GM12878 (cell line): Measurements from ENCODE around the gene DLG4. TPM values are rescaled to one million over a fixed set of nuclear protein-coding genes. Genes with fewer than 3 reads are reported as not detected.

ENCODE experiments used
- ATAC-seq: fragments of 200-7000 bp; cut with Tn5 transposase; 3 replicates; pipeline ENCODE4 v1.9.1; 2020; ENCODE audit warnings: mild to moderate bottlenecking, moderate library complexity
- BruUV-seq: library from RNA; stranded (reverse); fragments of 400-500 nt; replicated peaks from 2 replicates; lab custom pipeline; 2021; lab: Mats Ljungman, UMichigan
- CTCF ChIA-PET: fragments of 300-600 bp; sonication (Branson Sonifier 250); formaldehyde crosslinking; extraction: SDS; loops from one replicate; lab custom pipeline; 2021; ENCODE audit warnings: inconsistent platforms; lab: Yijun Ruan, JAX
- POLR2A ChIA-PET: fragments of 350-600 bp; formaldehyde crosslinking; extraction: SDS; loops from one replicate; lab custom pipeline; 2021; ENCODE audit warnings: inconsistent platforms; lab: Charles Lee
- RAD21 ChIA-PET: fragments of 300-600 bp; sonication (Branson Sonifier 250); formaldehyde crosslinking; loops from one replicate; lab custom pipeline; 2023; ENCODE audit warnings: antibody characterized with exemption; ENCODE audit not compliant: unreplicated experiment; lab: Charles Lee
- SMC1A ChIA-PET: fragments of 300-600 bp; sonication (Branson Sonifier 250); formaldehyde crosslinking; loops from one replicate; lab custom pipeline; 2023; ENCODE audit not compliant: unreplicated experiment, uncharacterized antibody; lab: Charles Lee
- DNase-seq: peaks from one replicate; pipeline ENCODE4 v3.0.0-alpha.2; 2011; ENCODE audit warnings: low read depth, low spot score
- FAIRE-seq: peaks from 3 replicates; lab custom pipeline; 2011; peaks lifted over from hg19 to GRCh38; lab: Jason Lieb, UNC
- H2AFZ ChIP-seq: 2 replicates; pipeline ENCODE4 v1.6.0; 2011; ENCODE audit warnings: low read depth, low read length, control low read depth; ENCODE audit not compliant: control insufficient read depth
- H3K27ac ChIP-seq: 2 replicates; pipeline ENCODE4 v1.5.1; 2011; ENCODE audit warnings: control low read depth; ENCODE audit not compliant: control insufficient read depth, insufficient read depth
- H3K27me3 ChIP-seq, 2 experiments: replicated peaks in 1 of 2; 2 replicates each; pipeline versions ENCODE4 v1.6.0 to v1.6.1; 2011; ENCODE audit warnings: low read length in 1 of 2; ENCODE audit not compliant: control insufficient read depth in 2 of 2, insufficient read depth in 2 of 2
- H3K36me3 ChIP-seq, 2 experiments: 2 replicates each; pipeline ENCODE4 v1.5.1; 2011; ENCODE audit warnings: low read length in 1 of 2; ENCODE audit not compliant: control insufficient read depth in 2 of 2, insufficient read depth in 2 of 2
- H3K4me1 ChIP-seq: 2 replicates; pipeline ENCODE4 v1.6.1; 2011; ENCODE audit warnings: mild to moderate bottlenecking, low read length, moderate library complexity, mixed read lengths; ENCODE audit not compliant: control insufficient read depth, insufficient read depth
- H3K4me2 ChIP-seq: 2 replicates; pipeline ENCODE4 v1.6.0; 2011; ENCODE audit warnings: control low read depth; ENCODE audit not compliant: control insufficient read depth, insufficient read depth
- H3K4me3 ChIP-seq: fragments of 200-600 bp; sonication (generic); 2 replicates; pipeline ENCODE4 v1.5.1; 2016
- H3K79me2 ChIP-seq: 2 replicates; pipeline ENCODE4 v1.6.0; 2011; ENCODE audit warnings: low read length; ENCODE audit not compliant: control insufficient read depth, insufficient read depth
- H3K9ac ChIP-seq: 2 replicates; pipeline ENCODE4 v1.8.0; 2011; ENCODE audit warnings: low read length, control low read depth, mixed read lengths; ENCODE audit not compliant: control insufficient read depth, insufficient read depth
- H3K9me3 ChIP-seq: replicated peaks from 3 replicates; pipeline ENCODE4 v1.5.1; 2011; ENCODE audit warnings: mild to moderate bottlenecking, low read length; ENCODE audit not compliant: control insufficient read depth, insufficient read depth
- H4K20me1 ChIP-seq: 2 replicates; pipeline ENCODE4 v1.6.0; 2011; ENCODE audit not compliant: control insufficient read depth, insufficient read depth
- CEBPB ChIP-seq, 2 experiments: fragments of 150-350 bp in 1 of 2; IDR thresholded peaks; 2 replicates each; pipeline ENCODE4 v1.6.1; 2012 to 2014; ENCODE audit warnings: low read depth in 2 of 2, low read length in 2 of 2, borderline replicate concordance in 1 of 2, inconsistent platforms in 1 of 2
- EZH2 ChIP-seq: IDR thresholded peaks from 2 replicates; pipeline ENCODE4 v1.6.1; 2012; ENCODE audit warnings: low read depth, mild to moderate bottlenecking, control low read depth, inconsistent platforms, low read length, borderline replicate concordance; ENCODE audit not compliant: control insufficient read depth
- IRF4 ChIP-seq: IDR thresholded peaks from 2 replicates; pipeline ENCODE4 v1.6.1; 2011; ENCODE audit warnings: low read depth, low read length
- IRF5 ChIP-seq: fragments of 450-650 bp; IDR thresholded peaks from 2 replicates; pipeline ENCODE4 v1.6.1; 2017; ENCODE audit warnings: borderline replicate concordance
- PAX8 ChIP-seq: fragments of 450-650 bp; IDR thresholded peaks from 2 replicates; pipeline ENCODE4 v1.6.1; 2017; ENCODE audit warnings: mild to moderate bottlenecking, moderate library complexity
- RELB ChIP-seq: fragments of 450-650 bp; IDR thresholded peaks from 2 replicates; pipeline ENCODE4 v1.6.1; 2017; ENCODE audit warnings: low read depth, mild to moderate bottlenecking, moderate library complexity
- SMAD5 ChIP-seq: IDR thresholded peaks from 2 replicates; pipeline ENCODE4 v1.6.1; 2016; ENCODE audit warnings: antibody characterized with exemption, low read depth
- SPI1 ChIP-seq: IDR thresholded peaks from 2 replicates; pipeline ENCODE4 v1.6.1; 2011; ENCODE audit warnings: low read depth, mild to moderate bottlenecking, low read length, moderate library complexity, borderline replicate concordance; ENCODE audit not compliant: insufficient read depth
- SREBF1 ChIP-seq: IDR thresholded peaks from 2 replicates; pipeline ENCODE4 v1.6.1; 2012; ENCODE audit warnings: mild to moderate bottlenecking, low read length
- SUPT20H ChIP-seq: IDR thresholded peaks from 2 replicates; pipeline ENCODE4 v1.6.1; 2011; ENCODE audit warnings: low read depth, mild to moderate bottlenecking, low read length, moderate library complexity, borderline replicate concordance; ENCODE audit not compliant: control insufficient read depth
- TCF7 ChIP-seq: IDR thresholded peaks from 2 replicates; pipeline ENCODE4 v1.6.1; 2014; ENCODE audit warnings: antibody characterized with exemption, borderline replicate concordance
- ZNF217 ChIP-seq: fragments of 450-650 bp; IDR thresholded peaks from 2 replicates; pipeline ENCODE4 v1.6.1; 2017; ENCODE audit warnings: antibody characterized with exemption, mild to moderate bottlenecking
- WGBS: methylation state at CpG from one replicate; pipeline ENCODE4 v1.1.6; 2016; ENCODE audit warnings: low lambda C conversion rate; ENCODE audit not compliant: insufficient replicate concordance, insufficient coverage; ENCODE audit errors: missing lambda C conversion rate; 5-methylcytosine and 5-hydroxymethylcytosine counted together
- in situ Hi-C: fragments of 300-500 bp; cut with MboI; formaldehyde crosslinking; loops from 9 replicates; pipeline ENCODE4 v1.14.3; 2018; ENCODE audit warnings: mixed read lengths
- intact Hi-C: fragments of 100-400 bp; cut with micrococcal nuclease; formaldehyde crosslinking; loops from one replicate; pipeline ENCODE4 v1.14.2; 2022; ENCODE audit not compliant: unreplicated experiment
- polyA plus RNA-seq, 11 experiments: library from polyadenylated mRNA; depleted of rRNA in 4 of 11; unstranded in 6 of 11; stranded (reverse) in 5 of 11; fragments of >200 nt; fragmentation: Nextera tagmentation in 4 of 11; fragmentation: Illumina TruSeq in 1 of 11; extraction: Ambion mirVana in 4 of 11; extraction: Trizol in 1 of 11; gene quantifications; 1 replicate in 1 of 11; 2 replicates in 10 of 11; pipeline versions ENCODE4 v1.2.1 to v1.2.3, GENCODE V29; 2011 to 2016; ENCODE audit warnings: inconsistent platforms in 2 of 11, missing spikeins in 2 of 11, low read depth in 1 of 11
- total RNA-seq, 4 experiments: library from RNA; depleted of rRNA in 3 of 4; stranded (reverse); fragments of >200 nt in 3 of 4; fragmentation: Illumina TruSeq in 1 of 4; extraction: Trizol in 1 of 4; gene quantifications; 2 replicates each; pipeline versions ENCODE4 v1.2.1 to v1.2.3, GENCODE V29; 2013 to 2021
- TF ChIP-seq, protein P1 (sequence below): IDR thresholded peaks from 2 replicates; pipeline ENCODE4 v1.6.1; 2011; ENCODE audit warnings: mild to moderate bottlenecking, low read depth, low read length, moderate library complexity; ENCODE audit not compliant: insufficient replicate concordance
- TF ChIP-seq, protein P2 (sequence below): fragments of 450-650 bp; IDR thresholded peaks from 2 replicates; pipeline ENCODE4 v1.6.1; 2018; ENCODE audit warnings: borderline replicate concordance, mild to moderate bottlenecking; ENCODE audit not compliant: partially characterized antibody

Gene DLG4
- total and polyA plus RNA-seq, 10 of the 15 experiments (the other 5 are each of a cell fraction or from before 2014, with no cell fraction given), result 0.07 to 4.1 (median 1.3) TPM

DNA sequence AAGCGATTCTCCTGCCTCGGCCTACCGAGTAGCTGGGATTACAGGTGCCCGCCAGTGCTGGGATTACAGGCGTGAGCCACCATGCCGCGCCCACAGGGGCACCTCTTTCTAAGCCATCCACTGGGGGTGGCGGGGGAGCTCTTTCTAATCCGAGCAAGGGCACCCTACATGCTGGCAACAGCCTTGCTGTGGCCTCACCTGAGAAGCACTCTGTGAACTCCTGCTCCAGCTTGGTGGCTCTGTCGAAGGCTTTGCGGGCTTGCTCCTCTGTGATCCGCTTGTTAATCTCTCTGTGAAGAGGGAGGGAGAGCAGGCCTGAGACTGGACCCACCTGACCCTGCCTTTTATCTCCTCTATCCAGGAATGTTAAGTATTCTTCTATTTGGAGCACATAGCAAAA lies 28.6 kb downstream of the DLG4 start (continued):
- no peak for TF ChIP-seq SUPT20H
- TF ChIP-seq, all 136 proteins: peak for 0

DNA sequence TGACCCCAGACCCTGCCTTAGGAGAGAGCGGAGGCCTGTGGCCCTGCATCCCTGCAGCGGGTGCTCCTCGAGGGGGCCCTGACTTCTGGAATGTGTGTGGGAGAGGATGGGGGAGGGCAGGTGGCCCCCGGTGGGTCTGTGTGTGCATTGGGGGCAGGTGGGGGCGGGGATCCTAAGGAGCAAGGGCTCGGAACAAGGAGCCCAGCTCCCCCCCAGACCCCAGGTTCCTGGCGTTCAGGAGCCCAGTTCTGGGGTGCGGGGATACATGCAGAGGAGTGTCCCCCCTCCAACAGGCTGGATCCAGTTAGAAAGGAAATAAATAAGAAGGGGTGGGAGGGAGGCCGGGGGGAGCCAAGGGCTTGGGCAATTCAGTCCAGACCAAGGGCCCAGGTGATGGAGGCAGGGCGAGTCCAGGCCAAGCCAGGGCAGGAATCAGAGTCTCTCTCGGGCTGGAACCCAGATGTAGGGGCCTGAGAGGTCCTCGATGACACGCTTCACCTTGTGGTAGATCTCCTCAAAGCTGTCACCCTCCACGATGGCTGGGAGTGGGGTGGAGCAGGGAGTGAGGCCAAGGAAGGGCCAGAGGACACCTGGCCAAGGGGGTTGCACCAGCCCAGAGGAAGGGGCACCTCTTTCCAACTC lies 29.2 kb downstream of the DLG4 start:
- ChIA-PET SMC1A (no interaction called here), CTCF (no interaction called here), RAD21 (no interaction called here), POLR2A (interaction anchor here (0.6 kb wide), 1 partner anchor 145 kb away, joined by 3 read pairs; no protein-coding TSS in a partner anchor)
- no peak overlapping the region for H3K4me2 ChIP-seq
- WGBS, result 51% methylated on average over 14 of the region's 14 CpGs
- no peak overlapping the region for H3K9ac ChIP-seq
- H2AFZ ChIP-seq, result no peak overlapping the region
- in situ Hi-C loops (no loop called here), intact Hi-C loops (no loop called here)
- no peaks in the 10 kb centered on the region for H3K27me3 ChIP-seq
- H3K79me2 ChIP-seq, result no peaks in the 10 kb centered on the region
- FAIRE-seq, result no peak
- no peak for ATAC-seq
- H4K20me1 ChIP-seq, result no peaks in the 10 kb centered on the region
- H3K4me3 ChIP-seq, result no peak overlapping the region
- H3K9me3 ChIP-seq, result no peaks in the 10 kb centered on the region
- no peak overlapping the region for H3K27ac ChIP-seq
- BruUV-seq, result no TSS peak
- H3K4me1 ChIP-seq, result no peaks in the 10 kb centered on the region
- no peaks in the 10 kb centered on the region for H3K36me3 ChIP-seq
- DNase-seq, result no peak
- no peak for TF ChIP-seq CEBPB (IDR thresholded peaks at IDR 0.05; ENCODE audit: borderline replicate concordance in 1 of 2, low read depth in 2 of 2, low read length in 2 of 2)
- TF ChIP-seq PAX8, result no peak
- no peak for TF ChIP-seq RELB
- no peak for TF ChIP-seq IRF5
- TF ChIP-seq, protein P1, sequence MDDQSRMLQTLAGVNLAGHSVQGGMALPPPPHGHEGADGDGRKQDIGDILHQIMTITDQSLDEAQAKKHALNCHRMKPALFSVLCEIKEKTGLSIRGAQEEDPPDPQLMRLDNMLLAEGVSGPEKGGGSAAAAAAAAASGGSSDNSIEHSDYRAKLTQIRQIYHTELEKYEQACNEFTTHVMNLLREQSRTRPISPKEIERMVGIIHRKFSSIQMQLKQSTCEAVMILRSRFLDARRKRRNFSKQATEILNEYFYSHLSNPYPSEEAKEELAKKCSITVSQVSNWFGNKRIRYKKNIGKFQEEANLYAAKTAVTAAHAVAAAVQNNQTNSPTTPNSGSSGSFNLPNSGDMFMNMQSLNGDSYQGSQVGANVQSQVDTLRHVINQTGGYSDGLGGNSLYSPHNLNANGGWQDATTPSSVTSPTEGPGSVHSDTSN, result no peak
- TF ChIP-seq EZH2, result no peak
- no peak for TF ChIP-seq SPI1
- no peak for TF ChIP-seq SMAD5
- no peak for TF ChIP-seq ZNF217
- TF ChIP-seq, protein P2, sequence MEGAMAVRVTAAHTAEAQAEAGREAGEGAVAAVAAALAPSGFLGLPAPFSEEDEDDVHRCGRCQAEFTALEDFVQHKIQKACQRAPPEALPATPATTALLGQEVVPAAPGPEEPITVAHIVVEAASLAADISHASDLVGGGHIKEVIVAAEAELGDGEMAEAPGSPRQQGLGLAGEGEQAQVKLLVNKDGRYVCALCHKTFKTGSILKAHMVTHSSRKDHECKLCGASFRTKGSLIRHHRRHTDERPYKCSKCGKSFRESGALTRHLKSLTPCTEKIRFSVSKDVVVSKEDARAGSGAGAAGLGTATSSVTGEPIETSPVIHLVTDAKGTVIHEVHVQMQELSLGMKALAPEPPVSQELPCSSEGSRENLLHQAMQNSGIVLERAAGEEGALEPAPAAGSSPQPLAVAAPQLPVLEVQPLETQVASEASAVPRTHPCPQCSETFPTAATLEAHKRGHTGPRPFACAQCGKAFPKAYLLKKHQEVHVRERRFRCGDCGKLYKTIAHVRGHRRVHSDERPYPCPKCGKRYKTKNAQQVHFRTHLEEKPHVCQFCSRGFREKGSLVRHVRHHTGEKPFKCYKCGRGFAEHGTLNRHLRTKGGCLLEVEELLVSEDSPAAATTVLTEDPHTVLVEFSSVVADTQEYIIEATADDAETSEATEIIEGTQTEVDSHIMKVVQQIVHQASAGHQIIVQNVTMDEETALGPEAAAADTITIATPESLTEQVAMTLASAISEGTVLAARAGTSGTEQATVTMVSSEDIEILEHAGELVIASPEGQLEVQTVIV, result no peak
- no peak for TF ChIP-seq IRF4
- no peak for TF ChIP-seq TCF7
- TF ChIP-seq SREBF1, result no peak
